ENCODE results near the gene TYW3. TPM values are rescaled to one million over a fixed set of nuclear protein-coding genes. Genes with fewer than 3 reads are reported as not detected.
A peak's percentile ranks its signal among the peaks of the same experiment; 100 is the strongest.

Gene TYW3, protein sequence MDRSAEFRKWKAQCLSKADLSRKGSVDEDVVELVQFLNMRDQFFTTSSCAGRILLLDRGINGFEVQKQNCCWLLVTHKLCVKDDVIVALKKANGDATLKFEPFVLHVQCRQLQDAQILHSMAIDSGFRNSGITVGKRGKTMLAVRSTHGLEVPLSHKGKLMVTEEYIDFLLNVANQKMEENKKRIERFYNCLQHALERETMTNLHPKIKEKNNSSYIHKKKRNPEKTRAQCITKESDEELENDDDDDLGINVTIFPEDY
- total RNA-seq: 9.1 and 10.3 TPM in 2 replicates
- long read RNA-seq, transcript TYW3-201 (6 exons, 3,430 nt): major isoform, 13 of 19 reads
- long read RNA-seq, partial matches to known transcripts: 2 of 19 reads
- long read RNA-seq, other reads (novel, unspliced or antisense): 4 of 19 reads

DNA sequence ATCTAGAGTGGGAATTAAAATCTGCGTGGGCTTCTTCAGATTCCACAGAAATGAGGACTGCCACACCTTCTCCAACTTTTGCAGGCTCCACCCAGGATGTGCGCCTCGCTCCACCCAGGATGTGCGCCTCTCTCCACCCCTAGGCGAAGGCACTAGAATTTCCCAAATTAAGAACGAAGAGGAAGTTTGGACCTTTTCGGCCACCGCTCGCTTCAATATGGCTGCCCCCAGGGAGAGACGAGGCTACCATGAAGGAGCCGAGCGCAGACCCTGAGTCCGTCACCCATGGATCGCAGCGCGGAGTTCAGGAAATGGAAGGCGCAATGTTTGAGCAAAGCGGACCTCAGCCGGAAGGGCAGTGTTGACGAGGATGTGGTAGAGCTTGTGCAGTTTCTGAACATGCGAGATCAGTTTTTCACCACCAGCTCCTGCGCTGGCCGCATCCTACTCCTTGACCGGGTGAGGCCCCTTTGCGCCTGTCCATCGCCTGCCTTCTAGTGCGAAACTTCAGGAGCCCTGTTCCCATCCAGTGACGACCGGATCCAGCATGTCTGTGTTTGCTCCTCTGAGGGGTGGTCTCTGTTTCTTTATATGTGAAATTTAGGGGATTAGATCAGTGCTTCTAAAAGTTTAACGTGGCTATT is at the start of gene TYW3, which contains the start of gene CRYZ:
Gene TYW3 (plus strand): TSS at position 193 of the 644 bp plus-strand sequence. CDS start 93 bp downstream, at position 286.
Gene CRYZ (minus strand): TSS at position 91 of the 644 bp plus-strand sequence. CDS start 8,229 bp downstream, outside the sequence.
- Mint-ChIP-seq H3K27ac (peak within 1 kb of the TSS; percentile 100), H3K27me3 (no peaks in the 10 kb centered on the region), H3K36me3 (ENCODE audit: insufficient read depth) (peaks cover 21% of the 10 kb centered on the region), H3K4me3 (ENCODE audit: low read depth) (peak within 1 kb of the TSS; percentile 96), H3K9me3 (ENCODE audit: low read depth) (peaks cover 3% of the 10 kb centered on the region), H3K4me1 (ENCODE audit: low read depth) (peaks cover 21% of the 10 kb centered on the region)
- TF ChIP-seq CTCF (IDR thresholded peaks at IDR 0.05; ENCODE audit: unreplicated experiment): no peak
- DNase-seq (ENCODE audit: low spot score, unreplicated experiment): peak; percentile 51

- Mint-ChIP-seq H3K9me3 (ENCODE audit: low read depth) (no peaks in the 10 kb centered on the region), H3K4me3 (ENCODE audit: low read depth) (no peak overlapping the region), H3K36me3 (ENCODE audit: insufficient read depth) (no peaks in the 10 kb centered on the region), H3K4me1 (ENCODE audit: low read depth) (no peaks in the 10 kb centered on the region), H3K27ac (no peak overlapping the region), H3K27me3 (peaks cover 3% of the 10 kb centered on the region)
- DNase-seq (ENCODE audit: low spot score, unreplicated experiment): no peak
- TF ChIP-seq CTCF (IDR thresholded peaks at IDR 0.05; ENCODE audit: unreplicated experiment): no peak
Measured at GRCh38 chr1:74683656-74684055, 49.3 kb upstream of the TYW3 start.

DNA sequence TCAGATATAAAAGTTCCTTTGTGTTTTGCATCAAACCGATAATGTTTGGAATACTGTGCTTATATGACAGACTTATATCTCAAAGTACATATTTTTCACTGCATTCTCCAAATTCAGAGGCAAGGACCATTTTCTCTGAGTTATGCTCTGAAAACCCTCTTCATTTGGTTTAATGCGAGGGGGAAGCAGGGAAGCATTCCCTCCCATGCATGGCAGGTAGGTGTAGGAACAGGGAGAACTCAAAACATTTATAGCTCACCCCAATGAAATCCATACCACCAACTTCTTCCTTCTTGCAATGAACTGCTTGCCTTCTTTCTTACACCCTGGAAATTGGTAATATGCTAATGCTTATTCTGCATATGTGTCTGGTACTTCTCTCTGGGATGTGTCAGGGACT is 48.7 kb upstream of the TYW3 start:
- TF ChIP-seq CTCF (IDR thresholded peaks at IDR 0.05; ENCODE audit: unreplicated experiment): no peak
- DNase-seq (ENCODE audit: low spot score, unreplicated experiment): no peak
- H3K36me3 Mint-ChIP-seq (ENCODE audit: insufficient read depth): no peaks in the 10 kb centered on the region
- H3K27me3 Mint-ChIP-seq: peaks cover 3% of the 10 kb centered on the region
- peaks cover under 1% of the 10 kb centered on the region for H3K4me1 Mint-ChIP-seq (ENCODE audit: low read depth)
- no peak overlapping the region for H3K27ac Mint-ChIP-seq
- H3K4me3 Mint-ChIP-seq (ENCODE audit: low read depth): no peak overlapping the region
- no peaks in the 10 kb centered on the region for H3K9me3 Mint-ChIP-seq (ENCODE audit: low read depth)

- no peak for TF ChIP-seq CTCF (IDR thresholded peaks at IDR 0.05; ENCODE audit: unreplicated experiment)
- H3K27ac Mint-ChIP-seq: no peak overlapping the region
- H3K9me3 Mint-ChIP-seq (ENCODE audit: low read depth): no peaks in the 10 kb centered on the region
- peaks cover 13% of the 10 kb centered on the region for H3K4me1 Mint-ChIP-seq (ENCODE audit: low read depth)
- no peaks in the 10 kb centered on the region for H3K36me3 Mint-ChIP-seq (ENCODE audit: insufficient read depth)
- H3K27me3 Mint-ChIP-seq: no peaks in the 10 kb centered on the region
- no peak overlapping the region for H3K4me3 Mint-ChIP-seq (ENCODE audit: low read depth)
- DNase-seq (ENCODE audit: low spot score, unreplicated experiment): no peak
Measured at GRCh38 chr1:74686928-74687327, 46.0 kb upstream of the TYW3 start.

DNA sequence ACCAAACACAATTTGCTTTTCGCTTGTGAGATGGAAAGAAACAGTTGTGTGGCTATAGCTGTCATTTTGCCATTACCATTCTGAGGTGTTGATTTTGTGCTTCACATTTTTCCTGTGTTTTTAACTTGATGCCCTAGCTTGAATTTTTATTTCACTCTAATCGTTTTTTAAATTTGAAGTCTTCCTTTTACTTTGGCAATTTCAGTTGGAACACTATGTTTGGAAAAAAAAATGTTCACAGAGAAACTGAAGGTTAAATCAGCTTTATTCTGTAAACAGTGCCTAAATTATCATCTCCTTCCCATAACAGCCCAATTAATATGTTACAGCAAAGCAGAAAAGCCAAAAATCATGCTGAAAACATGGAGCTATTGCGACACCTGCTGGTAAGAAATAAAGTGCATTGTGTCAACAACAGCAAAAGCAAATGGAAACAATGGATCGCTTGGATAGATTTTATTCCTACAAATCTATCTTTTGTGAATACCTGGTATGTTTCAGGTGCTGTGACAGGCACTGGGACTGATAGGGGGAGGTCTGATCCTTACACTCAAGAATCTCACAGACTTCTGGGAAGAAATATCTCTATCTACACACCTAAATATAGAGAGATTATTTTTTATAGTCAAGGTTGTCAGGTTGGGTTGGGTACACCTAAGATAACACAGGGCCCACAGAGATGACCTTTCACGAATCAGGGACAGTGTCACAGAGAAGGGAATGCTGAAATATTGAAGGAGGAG is 43.2 kb upstream of the TYW3 start:
- H3K27ac Mint-ChIP-seq: peak overlapping the region; percentile 82
- no peaks in the 10 kb centered on the region for H3K9me3 Mint-ChIP-seq (ENCODE audit: low read depth)
- peak; percentile 28 for DNase-seq (ENCODE audit: low spot score, unreplicated experiment)
- no peaks in the 10 kb centered on the region for H3K27me3 Mint-ChIP-seq
- peaks cover 13% of the 10 kb centered on the region for H3K4me1 Mint-ChIP-seq (ENCODE audit: low read depth)
- TF ChIP-seq CTCF (IDR thresholded peaks at IDR 0.05; ENCODE audit: unreplicated experiment): peak; percentile 95
- peak overlapping the region; percentile 5 for H3K4me3 Mint-ChIP-seq (ENCODE audit: low read depth)
- H3K36me3 Mint-ChIP-seq (ENCODE audit: insufficient read depth): no peaks in the 10 kb centered on the region
